ENCODE data around the gene PROK1. TPM values are rescaled to one million over a fixed set of nuclear protein-coding genes. Genes with fewer than 3 reads are reported as not detected.

The PROK1 gene
- polyA plus RNA-seq, 1 donor (not counting 4 experiments of a cell fraction or from before 2014, with no cell fraction given) = not detected

DNA sequence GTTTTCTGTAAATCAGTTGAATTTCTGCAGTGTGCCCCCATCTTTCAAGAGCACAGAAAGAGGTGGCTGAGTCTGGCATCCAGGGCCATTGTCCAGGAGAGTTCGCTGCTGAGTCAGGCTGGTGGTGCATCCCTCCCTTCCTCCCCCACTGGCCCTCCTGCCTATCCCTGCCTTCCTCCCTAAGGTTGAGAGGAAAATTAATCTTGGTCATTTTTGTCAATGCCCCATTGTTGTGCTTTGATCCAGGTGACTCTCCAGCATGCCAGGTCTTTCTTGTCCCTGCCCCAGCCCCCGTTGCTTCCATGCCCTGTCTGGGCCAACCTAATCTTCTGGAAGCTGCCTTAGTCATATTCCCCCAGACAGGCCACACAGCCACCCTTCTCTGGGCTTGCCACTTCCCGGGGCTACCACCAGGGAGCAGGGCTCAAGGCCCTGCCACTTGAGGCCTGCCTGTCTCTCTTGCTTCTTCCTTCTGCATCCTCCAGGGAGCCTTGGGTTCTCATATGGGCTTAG, 26.6 kb downstream of the PROK1 start:
- Histone ChIP-seq H3K9ac (ENCODE audit: control insufficient read depth, extremely low read depth, insufficient read depth, low read length) (no peak overlapping the region), H2AFZ (ENCODE audit: control insufficient read depth, low read length) (no peak overlapping the region), H3K4me1 (ENCODE audit: control insufficient read depth, extremely low read depth, insufficient read depth, low read length) (peaks cover 38% of the 10 kb centered on the region), H3K9me1 (ENCODE audit: control insufficient read depth, extremely low read depth, insufficient read depth, low read length) (no peaks in the 10 kb centered on the region), H3K36me3 (ENCODE audit: control insufficient read depth in 2 of 2, extremely low read depth in 1 of 2, insufficient read depth in 2 of 2, low read length in 2 of 2) (no peaks in the 10 kb centered on the region), H3K9me3 (ENCODE audit: control insufficient read depth, low read depth, low read length) (no peaks in the 10 kb centered on the region), H3K4me3 (ENCODE audit: control insufficient read depth in 2 of 3, extremely low read depth in 1 of 3, insufficient read depth in 2 of 3, low read depth in 1 of 3, low read length in 3 of 3) (no peak overlapping the region), H3K27ac (ENCODE audit: control insufficient read depth, insufficient read depth, low read length) (peak overlapping the region; percentile 57), H4K20me1 (ENCODE audit: control insufficient read depth, extremely low read depth, insufficient read depth, low read length) (no peaks in the 10 kb centered on the region), H3K79me2 (ENCODE audit: control insufficient read depth, insufficient read depth, low read length) (no peaks in the 10 kb centered on the region), H3K27me3 (ENCODE audit: control insufficient read depth, extremely low read depth, insufficient read depth, low read length) (no peaks in the 10 kb centered on the region), H3K4me2 (ENCODE audit: control insufficient read depth, extremely low read depth, insufficient read depth, low read depth, low read length) (peak overlapping the region; percentile 47)
- DNase-seq (ENCODE audit: low read depth, low spot score) (no peak), FAIRE-seq (no peak)
- no peak for TF ChIP-seq EZH2 (IDR thresholded peaks at IDR 0.05; ENCODE audit: low read length)
- TF ChIP-seq, protein P1, sequence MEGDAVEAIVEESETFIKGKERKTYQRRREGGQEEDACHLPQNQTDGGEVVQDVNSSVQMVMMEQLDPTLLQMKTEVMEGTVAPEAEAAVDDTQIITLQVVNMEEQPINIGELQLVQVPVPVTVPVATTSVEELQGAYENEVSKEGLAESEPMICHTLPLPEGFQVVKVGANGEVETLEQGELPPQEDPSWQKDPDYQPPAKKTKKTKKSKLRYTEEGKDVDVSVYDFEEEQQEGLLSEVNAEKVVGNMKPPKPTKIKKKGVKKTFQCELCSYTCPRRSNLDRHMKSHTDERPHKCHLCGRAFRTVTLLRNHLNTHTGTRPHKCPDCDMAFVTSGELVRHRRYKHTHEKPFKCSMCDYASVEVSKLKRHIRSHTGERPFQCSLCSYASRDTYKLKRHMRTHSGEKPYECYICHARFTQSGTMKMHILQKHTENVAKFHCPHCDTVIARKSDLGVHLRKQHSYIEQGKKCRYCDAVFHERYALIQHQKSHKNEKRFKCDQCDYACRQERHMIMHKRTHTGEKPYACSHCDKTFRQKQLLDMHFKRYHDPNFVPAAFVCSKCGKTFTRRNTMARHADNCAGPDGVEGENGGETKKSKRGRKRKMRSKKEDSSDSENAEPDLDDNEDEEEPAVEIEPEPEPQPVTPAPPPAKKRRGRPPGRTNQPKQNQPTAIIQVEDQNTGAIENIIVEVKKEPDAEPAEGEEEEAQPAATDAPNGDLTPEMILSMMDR (optimal IDR thresholded peaks at IDR 0.05 in 1 of 3, IDR thresholded peaks at IDR 0.05 in 1 of 3, conservative IDR thresholded peaks at IDR 0.05 in 1 of 3; ENCODE audit: extremely low read depth in 1 of 3, insufficient read depth in 2 of 3, low read length in 3 of 3) = peak; percentile 63 to 70 (median 65)
- dilution Hi-C loops (cut with MboI; ENCODE audit: extremely low pct_ligation_motif_present, low sequenced_read_pairs) = no loop called here

DNA sequence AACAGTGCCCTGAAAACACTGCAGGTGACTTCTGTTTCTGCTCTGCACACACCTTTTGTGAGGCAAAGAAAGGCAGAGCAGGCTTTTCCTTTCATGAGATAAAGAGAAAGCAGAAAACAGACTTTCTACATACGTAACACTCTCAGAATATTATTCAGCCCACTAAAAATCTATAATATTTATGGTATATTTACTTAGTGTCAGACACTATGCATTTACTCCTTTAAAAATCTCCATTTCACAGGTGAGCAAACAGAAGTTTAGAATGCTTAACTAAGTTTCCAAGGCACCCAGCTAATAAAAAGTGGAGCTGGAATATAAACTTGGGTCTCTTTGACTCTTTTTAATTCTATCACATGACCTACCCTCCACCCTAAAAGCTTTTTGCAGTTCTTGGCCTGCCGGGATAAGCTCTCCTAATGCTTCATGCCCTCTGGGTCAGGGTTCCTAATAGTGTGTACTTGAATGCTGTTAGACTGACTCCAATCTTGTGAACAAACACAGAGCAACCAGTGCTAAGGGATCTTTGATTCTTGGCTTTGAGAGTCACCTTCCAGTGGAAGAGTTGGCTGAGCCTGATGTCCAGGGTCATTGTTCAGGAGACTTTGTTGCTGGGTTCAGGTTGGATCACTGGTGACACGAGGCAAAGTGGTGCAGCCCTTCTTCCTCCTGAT, 27.2 kb downstream of the PROK1 start:
- TF ChIP-seq EZH2 (IDR thresholded peaks at IDR 0.05; ENCODE audit: low read length) = no peak
- TF ChIP-seq, protein P1 (optimal IDR thresholded peaks at IDR 0.05 in 1 of 3, IDR thresholded peaks at IDR 0.05 in 1 of 3, conservative IDR thresholded peaks at IDR 0.05 in 1 of 3; ENCODE audit: extremely low read depth in 1 of 3, insufficient read depth in 2 of 3, low read length in 3 of 3) = peak in 1 of 3 experiments; percentile 5
- Histone ChIP-seq H2AFZ (ENCODE audit: control insufficient read depth, low read length) (no peak overlapping the region), H3K27ac (ENCODE audit: control insufficient read depth, insufficient read depth, low read length) (peak overlapping the region; percentile 57), H3K79me2 (ENCODE audit: control insufficient read depth, insufficient read depth, low read length) (no peaks in the 10 kb centered on the region), H3K27me3 (ENCODE audit: control insufficient read depth, extremely low read depth, insufficient read depth, low read length) (peaks cover under 1% of the 10 kb centered on the region), H3K36me3 (ENCODE audit: control insufficient read depth in 2 of 2, extremely low read depth in 1 of 2, insufficient read depth in 2 of 2, low read length in 2 of 2) (no peaks in the 10 kb centered on the region), H3K9me3 (ENCODE audit: control insufficient read depth, low read depth, low read length) (no peaks in the 10 kb centered on the region), H3K9me1 (ENCODE audit: control insufficient read depth, extremely low read depth, insufficient read depth, low read length) (no peaks in the 10 kb centered on the region), H3K9ac (ENCODE audit: control insufficient read depth, extremely low read depth, insufficient read depth, low read length) (no peak overlapping the region), H3K4me1 (ENCODE audit: control insufficient read depth, extremely low read depth, insufficient read depth, low read length) (peaks cover 38% of the 10 kb centered on the region), H4K20me1 (ENCODE audit: control insufficient read depth, extremely low read depth, insufficient read depth, low read length) (no peaks in the 10 kb centered on the region), H3K4me2 (ENCODE audit: control insufficient read depth, extremely low read depth, insufficient read depth, low read depth, low read length) (peak overlapping the region; percentile 47), H3K4me3 (ENCODE audit: control insufficient read depth in 2 of 3, extremely low read depth in 1 of 3, insufficient read depth in 2 of 3, low read depth in 1 of 3, low read length in 3 of 3) (no peak overlapping the region)
- no peak for FAIRE-seq
- DNase-seq (ENCODE audit: low read depth, low spot score) = no peak
- dilution Hi-C loops (cut with MboI; ENCODE audit: extremely low pct_ligation_motif_present, low sequenced_read_pairs) = no loop called here

All from keratinocyte (primary cell).